MG63 (cell line): ENCODE measurements around the gene COL5A1. TPM values are rescaled to one million over a fixed set of nuclear protein-coding genes. Genes with fewer than 3 reads are reported as not detected.

Source experiments
- DNase-seq: peaks from one replicate; pipeline ENCODE4 v3.0.0-alpha.2; 2020
- H3K27me3 ChIP-seq: fragments of 250-450 bp; sonication (Bioruptor Pico); 2 replicates; pipeline ENCODE4 v1.5.1; 2020; ENCODE audit warnings: mild to moderate bottlenecking, moderate library complexity
- H3K36me3 ChIP-seq: fragments of 250-450 bp; sonication (Bioruptor Pico); 2 replicates; pipeline ENCODE4 v1.5.1; 2020; ENCODE audit warnings: mild to moderate bottlenecking, moderate library complexity
- H3K4me3 ChIP-seq: fragments of 250-450 bp; sonication (Bioruptor Pico); 2 replicates; pipeline ENCODE4 v1.5.1; 2020; ENCODE audit warnings: mild to moderate bottlenecking, moderate library complexity
- H3K9me3 ChIP-seq: fragments of 250-450 bp; sonication (Bioruptor Pico); 2 replicates; pipeline ENCODE4 v1.5.1; 2020; ENCODE audit warnings: mild to moderate bottlenecking, moderate library complexity
- total RNA-seq: library from RNA; depleted of rRNA; stranded (reverse); fragments of >200 nt; shearing (Covaris generic); gene quantifications from 2 replicates; pipeline ENCODE4 v1.2.3, GENCODE V29; 2014; ENCODE audit warnings: low replicate concordance

The COL5A1 gene
- total RNA-seq, 1 experiment from 2014 or later = 92.0 TPM

- no peak for DNase-seq
- H3K36me3 ChIP-seq = peaks cover 7% of the 10 kb centered on the region
- no peaks in the 10 kb centered on the region for H3K9me3 ChIP-seq
- no peak overlapping the region for H3K4me3 ChIP-seq
- no peaks in the 10 kb centered on the region for H3K27me3 ChIP-seq
These were observed 84.0 kb downstream of the COL5A1 start for GRCh38 chr9:134725605-134725940.

DNA sequence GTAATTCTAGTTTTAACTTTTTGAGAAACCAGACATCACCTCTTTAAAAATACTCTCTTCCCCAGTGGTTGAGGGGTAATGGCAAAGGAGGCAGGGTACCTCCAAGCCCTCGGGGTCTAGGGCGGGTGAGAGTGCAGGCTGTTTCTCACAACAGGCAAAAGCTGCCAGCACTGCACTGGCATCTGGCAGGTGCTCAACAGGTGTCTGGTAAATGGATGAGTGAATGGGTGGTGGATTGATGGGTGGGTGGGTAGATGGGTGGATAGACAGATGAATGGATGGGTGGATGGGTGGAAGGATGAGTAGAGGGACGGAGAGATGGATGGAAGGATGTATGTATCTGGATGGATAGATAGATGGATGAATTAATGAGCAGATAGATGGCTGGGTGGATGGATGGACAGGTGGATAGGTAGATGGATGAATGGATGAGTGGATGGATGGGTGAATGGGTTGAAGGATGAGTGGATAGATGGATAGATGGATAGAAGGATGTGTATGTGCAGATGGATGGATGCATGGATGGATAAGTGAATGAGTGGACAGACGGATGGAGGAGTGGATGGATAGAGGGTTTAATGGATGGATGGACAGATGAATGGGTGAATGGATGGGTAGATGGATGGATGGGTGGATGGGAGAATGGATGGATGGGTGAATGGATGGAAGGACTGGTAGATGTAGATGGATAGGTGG is 84.6 kb downstream of the COL5A1 start:
- H3K4me3 ChIP-seq = no peak overlapping the region
- H3K9me3 ChIP-seq = no peaks in the 10 kb centered on the region
- H3K27me3 ChIP-seq = no peaks in the 10 kb centered on the region
- peaks cover 13% of the 10 kb centered on the region for H3K36me3 ChIP-seq
- no peak for DNase-seq

DNA sequence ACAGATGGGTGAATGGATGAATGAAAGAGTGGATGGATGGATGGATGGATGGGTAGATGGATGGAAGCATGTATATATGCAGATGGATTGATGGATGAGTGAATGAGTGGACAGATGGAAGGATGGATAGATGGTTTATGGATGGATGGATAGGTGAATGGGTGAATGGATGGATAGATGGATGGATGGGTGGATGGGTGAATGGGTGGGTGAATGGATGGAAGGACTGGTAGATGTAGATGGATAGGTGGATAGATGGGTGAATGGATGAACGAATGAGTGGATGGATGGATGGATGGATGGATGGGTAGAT is 85.1 kb downstream of the COL5A1 start:
- H3K9me3 ChIP-seq = no peaks in the 10 kb centered on the region
- DNase-seq = no peak
- H3K36me3 ChIP-seq = peaks cover 15% of the 10 kb centered on the region
- H3K4me3 ChIP-seq = no peak overlapping the region
- H3K27me3 ChIP-seq = no peaks in the 10 kb centered on the region

GRCh38 chr9:134728021-134728795 is 86.6 kb downstream of the COL5A1 start:
- Histone ChIP-seq H3K36me3 (peaks cover 18% of the 10 kb centered on the region), H3K4me3 (no peak overlapping the region), H3K27me3 (no peaks in the 10 kb centered on the region), H3K9me3 (no peaks in the 10 kb centered on the region)
- no peak for DNase-seq

GRCh38 chr9:134728801-134729495 is 87.3 kb downstream of the COL5A1 start:
- DNase-seq = no peak
- H3K9me3 ChIP-seq = no peaks in the 10 kb centered on the region
- peaks cover 18% of the 10 kb centered on the region for H3K36me3 ChIP-seq
- no peak overlapping the region for H3K4me3 ChIP-seq
- H3K27me3 ChIP-seq = no peaks in the 10 kb centered on the region

GRCh38 chr9:134730011-134730760 is 88.6 kb downstream of the COL5A1 start:
- H3K27me3 ChIP-seq = no peaks in the 10 kb centered on the region
- DNase-seq = no peak
- no peaks in the 10 kb centered on the region for H3K9me3 ChIP-seq
- H3K4me3 ChIP-seq = no peak overlapping the region
- peaks cover 18% of the 10 kb centered on the region for H3K36me3 ChIP-seq

DNA sequence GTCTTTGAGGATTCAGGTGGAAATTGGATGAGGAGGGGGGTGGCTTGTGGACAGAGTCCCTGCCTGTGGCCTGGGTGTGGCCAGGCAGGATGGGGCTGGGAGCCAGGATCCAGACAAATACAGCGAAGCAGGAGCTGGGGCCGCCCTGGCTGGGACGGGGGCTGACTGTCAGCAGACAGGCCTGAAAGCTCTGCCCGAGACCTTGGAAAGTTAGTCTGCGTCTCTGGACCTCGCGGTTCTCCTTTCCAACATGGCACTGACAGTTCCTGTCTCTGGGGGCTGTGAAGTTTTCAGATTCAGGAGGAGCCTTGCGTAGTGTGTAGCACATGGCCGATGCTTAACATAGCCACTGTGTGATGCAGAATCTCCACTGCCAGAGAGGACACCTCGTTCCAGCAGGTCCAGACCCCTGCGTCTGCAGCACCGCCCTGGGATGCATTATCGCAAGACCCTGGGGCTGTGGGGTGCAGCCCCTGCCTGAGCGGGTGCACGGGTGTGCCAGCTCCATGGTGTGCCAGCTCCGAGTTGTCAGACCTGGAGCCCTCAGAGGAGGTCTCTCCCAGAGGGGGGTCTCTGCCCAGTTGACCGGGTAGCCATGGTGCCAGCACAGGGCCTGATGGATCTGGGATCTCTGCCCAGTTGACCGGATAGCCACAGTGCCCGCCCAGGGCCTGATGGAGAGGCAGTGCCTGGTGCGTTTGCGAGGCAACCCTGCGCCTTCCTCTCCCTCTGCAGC is 89.3 kb downstream of the COL5A1 start:
- DNase-seq = no peak
- H3K36me3 ChIP-seq = peaks cover 19% of the 10 kb centered on the region
- H3K9me3 ChIP-seq = no peaks in the 10 kb centered on the region
- H3K4me3 ChIP-seq = no peak overlapping the region
- H3K27me3 ChIP-seq = no peaks in the 10 kb centered on the region

DNA sequence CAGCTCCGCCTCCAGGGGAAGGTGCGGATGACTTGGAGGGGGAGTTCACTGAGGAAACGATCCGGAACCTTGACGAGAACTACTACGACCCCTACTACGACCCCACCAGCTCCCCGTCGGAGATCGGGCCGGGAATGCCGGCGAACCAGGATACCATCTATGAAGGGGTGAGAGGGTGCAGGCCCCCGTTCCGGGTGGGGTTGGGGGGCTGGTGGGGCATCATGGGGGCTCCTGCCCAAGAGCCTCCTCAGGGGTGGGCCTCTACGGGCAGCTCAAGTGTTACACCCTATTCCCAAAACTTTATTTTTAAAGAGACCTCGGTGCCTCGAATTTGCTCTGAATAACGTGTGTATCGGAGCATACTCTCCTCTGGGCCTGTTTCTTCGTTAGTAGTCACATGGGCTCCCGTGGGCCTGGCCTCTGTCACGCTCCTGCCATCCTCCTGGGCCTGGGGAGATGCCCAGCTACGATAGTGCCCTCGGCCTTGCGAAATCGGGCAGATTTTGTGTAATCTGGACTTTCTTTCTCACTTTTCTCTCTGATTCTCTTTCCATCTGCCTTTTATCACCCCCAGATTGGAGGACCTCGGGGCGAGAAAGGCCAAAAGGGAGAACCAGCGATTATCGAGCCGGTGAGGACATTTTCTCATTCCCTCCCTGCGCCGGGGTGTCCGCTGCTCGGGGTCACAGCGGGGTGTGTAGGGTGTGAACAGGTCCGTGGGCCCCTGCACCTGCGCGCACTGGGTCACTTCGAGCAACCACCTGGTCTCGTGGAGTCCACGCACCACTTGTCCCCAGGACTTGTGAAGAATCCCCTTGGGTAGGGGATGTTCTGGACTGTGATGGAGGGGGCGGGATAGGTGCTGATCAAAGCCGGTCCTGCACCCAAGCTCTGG is 90.1 kb downstream of the COL5A1 start:
- Histone ChIP-seq H3K36me3 (peaks cover 20% of the 10 kb centered on the region), H3K4me3 (no peak overlapping the region), H3K9me3 (no peaks in the 10 kb centered on the region), H3K27me3 (no peaks in the 10 kb centered on the region)
- DNase-seq = no peak

GRCh38 chr9:134732392-134733110 is 90.9 kb downstream of the COL5A1 start:
- H3K27me3 ChIP-seq = no peaks in the 10 kb centered on the region
- no peaks in the 10 kb centered on the region for H3K9me3 ChIP-seq
- no peak for DNase-seq
- H3K36me3 ChIP-seq = peaks cover 19% of the 10 kb centered on the region
- H3K4me3 ChIP-seq = no peak overlapping the region

DNA sequence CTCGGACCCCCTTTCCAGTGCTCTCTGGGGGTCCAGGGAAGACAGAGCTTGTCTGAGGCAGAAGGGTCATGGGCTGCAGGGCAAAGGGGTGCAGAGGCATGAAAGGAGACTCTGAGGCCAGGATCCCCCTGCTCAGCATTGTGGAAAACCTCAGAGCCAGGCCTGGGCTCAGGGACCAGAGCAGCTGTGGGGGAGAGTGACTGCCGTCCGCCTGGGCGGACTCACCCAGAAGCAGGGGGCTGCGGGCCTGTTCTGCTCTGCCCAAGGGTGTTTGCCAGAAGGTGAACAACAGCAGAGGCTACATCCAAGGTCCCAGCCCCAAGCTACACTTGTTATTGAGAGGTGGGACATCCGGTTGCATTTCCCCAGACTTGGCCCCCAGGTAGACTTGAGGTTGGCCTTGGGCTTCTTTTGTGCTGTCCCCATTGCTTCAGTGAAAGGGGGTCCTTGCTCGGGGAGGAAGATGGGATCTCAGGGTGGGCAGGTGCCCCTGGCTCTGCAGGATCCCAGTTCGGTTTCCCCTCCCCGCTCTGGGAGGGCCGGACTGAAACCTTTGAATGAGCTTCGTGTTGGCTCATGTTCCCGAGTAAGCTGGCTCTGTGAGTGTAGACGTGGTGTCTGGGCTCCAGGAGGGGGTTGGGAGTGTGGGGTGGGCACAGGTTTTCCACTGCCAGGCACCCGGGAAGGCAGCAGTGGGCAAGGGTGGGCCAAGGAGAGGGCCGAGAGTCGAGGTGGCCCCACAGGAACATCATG is 92.1 kb downstream of the COL5A1 start:
- Histone ChIP-seq H3K36me3 (peaks cover 19% of the 10 kb centered on the region), H3K9me3 (no peaks in the 10 kb centered on the region), H3K27me3 (no peaks in the 10 kb centered on the region), H3K4me3 (no peak overlapping the region)
- DNase-seq = no peak

DNA sequence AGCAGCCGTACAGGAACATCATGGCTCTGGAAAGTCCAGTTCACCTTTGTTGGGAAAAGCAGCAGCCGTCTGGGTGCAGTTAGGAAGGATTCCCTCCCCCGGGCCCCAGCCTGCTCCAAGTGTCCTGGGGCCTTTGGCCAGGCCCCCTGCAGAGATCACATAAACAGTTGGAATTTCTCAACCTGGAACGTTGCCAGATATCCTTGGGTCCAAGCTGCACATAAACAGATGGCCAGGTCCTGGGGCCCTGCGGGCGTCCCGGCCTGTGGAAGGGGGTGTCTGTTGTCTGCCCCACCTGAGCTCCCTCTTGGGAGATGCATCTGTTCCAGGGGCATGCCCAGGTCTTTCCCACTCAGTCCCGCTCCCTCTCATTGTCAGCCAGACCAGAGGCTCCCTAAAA is 92.7 kb downstream of the COL5A1 start:
- Histone ChIP-seq H3K36me3 (peaks cover 23% of the 10 kb centered on the region), H3K27me3 (no peaks in the 10 kb centered on the region), H3K9me3 (no peaks in the 10 kb centered on the region), H3K4me3 (no peak overlapping the region)
- no peak for DNase-seq

DNA sequence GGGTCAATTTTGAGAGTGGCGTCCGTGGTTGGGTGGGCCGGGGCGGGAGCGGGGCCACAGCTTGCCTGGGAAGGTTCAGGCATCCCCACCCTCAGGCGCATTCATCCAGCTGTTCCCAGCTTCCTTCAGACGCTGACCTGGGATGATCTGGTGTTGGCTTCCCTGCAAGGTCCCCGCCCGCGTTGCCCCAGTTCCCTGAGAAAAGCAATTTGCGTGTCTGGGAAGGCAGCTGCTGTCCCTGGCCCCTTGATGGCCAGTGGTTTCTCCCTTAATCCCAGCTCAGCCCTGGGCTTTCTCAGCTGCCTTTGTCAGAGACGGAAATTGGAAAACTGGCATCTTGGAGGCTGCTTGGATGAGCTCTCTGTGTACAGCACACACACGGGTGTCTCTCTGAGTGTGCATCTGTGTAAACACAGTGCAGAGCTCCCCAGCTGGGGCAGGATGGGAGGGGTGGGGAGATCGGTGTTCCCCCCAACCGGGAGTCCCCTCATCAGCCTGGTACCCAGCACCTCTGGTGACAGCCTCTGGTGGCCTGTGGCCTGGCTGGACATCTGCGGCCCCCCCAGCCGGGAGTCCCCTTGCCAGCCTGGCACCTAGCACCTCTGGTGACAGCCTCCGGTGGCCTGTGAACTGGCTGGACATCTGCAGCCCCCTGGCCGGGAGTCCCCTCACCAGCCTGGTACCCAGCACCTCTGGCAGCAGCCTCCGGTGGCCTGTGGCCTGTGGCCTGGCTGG is 94.0 kb downstream of the COL5A1 start:
- DNase-seq = no peak
- no peaks in the 10 kb centered on the region for H3K9me3 ChIP-seq
- H3K27me3 ChIP-seq = no peaks in the 10 kb centered on the region
- peaks cover 20% of the 10 kb centered on the region for H3K36me3 ChIP-seq
- H3K4me3 ChIP-seq = no peak overlapping the region

DNA sequence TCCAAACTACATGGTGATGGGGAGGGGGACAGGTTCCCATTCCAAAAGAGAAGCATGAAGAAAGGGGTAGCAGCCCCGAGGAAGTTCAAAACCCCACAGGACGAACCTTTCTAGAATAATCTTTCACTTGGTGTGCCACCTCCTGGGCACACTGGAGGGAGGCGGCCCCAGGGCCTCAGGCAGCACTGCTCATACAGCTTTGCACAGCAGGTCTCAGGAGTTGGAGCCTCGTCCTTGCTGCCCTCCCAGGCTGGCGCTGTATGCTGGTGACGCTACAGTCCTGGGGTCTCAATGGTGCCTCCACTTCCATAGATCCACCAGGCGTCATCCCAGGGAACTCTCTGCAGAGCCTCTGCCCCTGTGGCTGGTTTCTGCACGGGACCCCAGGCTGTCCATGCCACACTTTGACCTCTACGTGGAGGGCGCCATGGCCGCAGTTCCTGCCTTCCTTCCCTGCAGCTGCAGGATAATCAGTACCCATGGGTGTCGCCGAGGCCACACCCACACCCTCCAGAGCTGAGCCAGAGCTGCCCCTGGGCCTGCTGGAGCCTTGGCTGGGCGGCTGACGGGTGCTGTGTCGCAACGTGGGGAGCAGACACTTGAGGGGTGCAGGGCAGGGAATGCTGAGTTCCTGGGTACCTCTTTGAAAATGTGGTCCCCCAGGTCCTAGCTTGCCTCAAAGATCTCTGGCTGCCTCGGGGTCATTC is 95.3 kb downstream of the COL5A1 start:
- Histone ChIP-seq H3K36me3 (peaks cover 12% of the 10 kb centered on the region), H3K9me3 (no peaks in the 10 kb centered on the region), H3K4me3 (no peak overlapping the region), H3K27me3 (no peaks in the 10 kb centered on the region)
- DNase-seq = no peak
